H1 (cell line): ENCODE data around the gene MAGEB4. TPM values are rescaled to one million over a fixed set of nuclear protein-coding genes. Genes with fewer than 3 reads are reported as not detected.

Experiments used
- CTCF ChIA-PET: fragments of 300-600 bp; sonication (Branson Sonifier 250); formaldehyde crosslinking; loops from one replicate; lab custom pipeline; 2021; ENCODE audit not compliant: partially characterized antibody; lab: Charles Lee
- POLR2A ChIA-PET: fragments of 300-600 bp; sonication (Branson Sonifier 250); formaldehyde crosslinking; loops from one replicate; lab custom pipeline; 2021; ENCODE audit warnings: inconsistent platforms; ENCODE audit not compliant: partially characterized antibody; lab: Charles Lee
- DNase-seq, 2 experiments: peaks; one replicate each; pipeline versions ENCODE4 v3.0.0 to v3.0.0-alpha.2; 2010 to 2022; ENCODE audit warnings: low spot score in 2 of 2, low read depth in 1 of 2, mixed read lengths in 1 of 2
- FAIRE-seq: peaks from 2 replicates; lab custom pipeline; 2011; peaks lifted over from hg19 to GRCh38; lab: Jason Lieb, UNC
- H2AFZ ChIP-seq: 2 replicates; pipeline ENCODE4 v1.8.1; 2012; ENCODE audit warnings: low read length, inconsistent platforms
- H2AK5ac ChIP-seq: 2 replicates; pipeline ENCODE4 v1.6.1; 2013; ENCODE audit warnings: low read depth, low read length
- H2BK120ac ChIP-seq: replicated peaks from 2 replicates; pipeline ENCODE3; 2013; ENCODE audit warnings: low read depth, low read length, inconsistent platforms
- H2BK12ac ChIP-seq: 2 replicates; pipeline ENCODE4 v1.6.1; 2013; ENCODE audit warnings: low read depth, low read length
- H2BK15ac ChIP-seq: 2 replicates; pipeline ENCODE4 v1.6.1; 2013; ENCODE audit warnings: low read length
- H2BK20ac ChIP-seq: 2 replicates; pipeline ENCODE4 v1.6.1; 2013; ENCODE audit warnings: low read length
- H2BK5ac ChIP-seq: 2 replicates; pipeline ENCODE4 v1.6.1; 2013; ENCODE audit warnings: low read depth, low read length
- H3K14ac ChIP-seq: 2 replicates; pipeline ENCODE4 v1.6.1; 2013; ENCODE audit warnings: inconsistent platforms; ENCODE audit not compliant: insufficient read length
- H3K18ac ChIP-seq: 2 replicates; pipeline ENCODE4 v1.6.1; 2013; ENCODE audit warnings: low read length; ENCODE audit errors: extremely low read depth
- H3K23ac ChIP-seq: 2 replicates; pipeline ENCODE4 v1.6.1; 2013; ENCODE audit warnings: inconsistent platforms; ENCODE audit not compliant: insufficient read length
- H3K23me2 ChIP-seq: 2 replicates; pipeline ENCODE4 v1.6.1; 2013; ENCODE audit warnings: low read depth, low read length
- H3K27ac ChIP-seq: 2 replicates; pipeline ENCODE4 v1.6.1; 2011; ENCODE audit warnings: low read depth, low read length, inconsistent platforms
- H3K27me3 ChIP-seq, 4 experiments: replicated peaks in 1 of 4; 1 replicate in 1 of 4; 2 replicates in 3 of 4; pipeline versions ENCODE4 v1.6.1 to v1.8.1; 2011 to 2013; ENCODE audit warnings: low read length in 3 of 4, mild to moderate bottlenecking in 3 of 4, inconsistent platforms in 2 of 4, mixed read lengths in 2 of 4, moderate library complexity in 1 of 4; ENCODE audit not compliant: control insufficient read depth in 3 of 4, insufficient read depth in 3 of 4; ENCODE audit errors: extremely low read depth in 1 of 4
- H3K36me3 ChIP-seq, 4 experiments: 2 replicates each; pipeline versions ENCODE4 v1.6.1 to v1.8.1; 2011 to 2013; ENCODE audit warnings: mild to moderate bottlenecking in 4 of 4, low read length in 3 of 4, moderate library complexity in 2 of 4, control low read depth in 1 of 4, inconsistent platforms in 1 of 4; ENCODE audit not compliant: insufficient read depth in 4 of 4, control insufficient read depth in 2 of 4
- H3K4ac ChIP-seq: replicated peaks from 2 replicates; pipeline ENCODE3; 2013; ENCODE audit warnings: low read length, low read depth, mixed read lengths, inconsistent platforms; ENCODE audit not compliant: insufficient read length
- H3K4me1 ChIP-seq, 4 experiments: replicated peaks in 1 of 4; 1 replicate in 1 of 4; 2 replicates in 3 of 4; pipeline versions ENCODE4 v1.6.1 to v1.8.1; 2011 to 2013; ENCODE audit warnings: low read length in 3 of 4, inconsistent platforms in 2 of 4, mixed read lengths in 1 of 4; ENCODE audit not compliant: insufficient read depth in 4 of 4, control insufficient read depth in 3 of 4
- H3K4me2 ChIP-seq, 2 experiments: 2 replicates each; pipeline versions ENCODE4 v1.6.1 to v1.8.1; 2011 to 2013; ENCODE audit warnings: low read depth in 2 of 2, low read length in 2 of 2, control low read depth in 1 of 2, inconsistent platforms in 1 of 2, mild to moderate bottlenecking in 1 of 2; ENCODE audit not compliant: insufficient read depth in 1 of 2
- H3K4me3 ChIP-seq, 4 experiments: fragments of 200-600, 300-600 bp in 1 of 4; sonication (generic), shearing (Covaris generic), sonication (Bioruptor Twin) in 1 of 4; 2 replicates each; pipeline versions ENCODE4 v1.5.1 to v1.8.1; 2011 to 2016; ENCODE audit warnings: low read length in 4 of 4, low read depth in 3 of 4, control low read depth in 2 of 4, inconsistent platforms in 2 of 4, mild to moderate bottlenecking in 2 of 4, mixed read lengths in 1 of 4, moderate library complexity in 1 of 4; ENCODE audit not compliant: insufficient read depth in 2 of 4; ENCODE audit errors: extremely low read depth in 1 of 4
- H3K56ac ChIP-seq: replicated peaks from 2 replicates; pipeline ENCODE3; 2013; ENCODE audit warnings: low read depth, mild to moderate bottlenecking, mixed read lengths, low read length, inconsistent platforms; ENCODE audit not compliant: insufficient read length
- H3K79me1 ChIP-seq: 2 replicates; pipeline ENCODE4 v1.6.1; 2013; ENCODE audit warnings: low read depth, low read length, control low read depth
- H3K79me2 ChIP-seq, 2 experiments: 2 replicates each; pipeline versions ENCODE4 v1.6.1 to v1.8.1; 2012 to 2013; ENCODE audit warnings: low read length in 2 of 2, mild to moderate bottlenecking in 2 of 2, inconsistent platforms in 1 of 2; ENCODE audit not compliant: insufficient read depth in 2 of 2, control insufficient read depth in 1 of 2
- H3K9ac ChIP-seq, 4 experiments: replicated peaks in 1 of 4; 1 replicate in 1 of 4; 2 replicates in 3 of 4; pipeline versions ENCODE4 v1.6.1 to v1.8.1; 2011 to 2013; ENCODE audit warnings: low read depth in 3 of 4, low read length in 3 of 4, control low read depth in 2 of 4, mild to moderate bottlenecking in 2 of 4, moderate library complexity in 2 of 4, inconsistent platforms in 1 of 4; ENCODE audit errors: extremely low read depth in 1 of 4
- H3K9me3 ChIP-seq, 2 experiments: 2 replicates each; pipeline versions ENCODE4 v1.6.1 to v1.8.1; 2012 to 2013; ENCODE audit warnings: mild to moderate bottlenecking in 2 of 2, moderate library complexity in 2 of 2, control low read depth in 1 of 2, inconsistent platforms in 1 of 2, low read depth in 1 of 2, low read length in 1 of 2, mixed read lengths in 1 of 2; ENCODE audit not compliant: insufficient read depth in 2 of 2
- H4K20me1 ChIP-seq, 2 experiments: replicated peaks in 1 of 2; 2 replicates each; pipeline versions ENCODE3 to v1.8.1; 2011 to 2013; ENCODE audit warnings: inconsistent platforms in 2 of 2, low read length in 2 of 2, mild to moderate bottlenecking in 1 of 2; ENCODE audit not compliant: insufficient read depth in 2 of 2, control insufficient read depth in 1 of 2
- H4K5ac ChIP-seq: 2 replicates; pipeline ENCODE4 v1.6.1; 2013; ENCODE audit warnings: low read length, low read depth, mixed read lengths, inconsistent platforms; ENCODE audit not compliant: insufficient read length
- H4K8ac ChIP-seq: 2 replicates; pipeline ENCODE4 v1.8.0; 2013; ENCODE audit warnings: mild to moderate bottlenecking, moderate library complexity, low read length, inconsistent platforms; ENCODE audit not compliant: insufficient read depth; ENCODE audit errors: extremely low read depth
- H4K91ac ChIP-seq: replicated peaks from 2 replicates; pipeline ENCODE3; 2013; ENCODE audit warnings: low read length, mixed read lengths, inconsistent platforms; ENCODE audit not compliant: insufficient read length
- WGBS, 2 experiments: shearing (Covaris generic) in 1 of 2; methylation state at CpG; one replicate each; pipeline versions ENCODE4 v1.1.6 to v1.1.7; 2013 to 2015; ENCODE audit warnings: low lambda C conversion rate in 2 of 2, mixed read lengths in 2 of 2, inconsistent platforms in 1 of 2, low coverage in 1 of 2, missing lambda C conversion rate in 1 of 2; ENCODE audit not compliant: insufficient replicate concordance in 2 of 2, insufficient coverage in 1 of 2, insufficient read length in 1 of 2; ENCODE audit errors: extremely low coverage in 1 of 2, missing lambda C conversion rate in 1 of 2; 5-methylcytosine and 5-hydroxymethylcytosine counted together
- polyA plus RNA-seq, 7 experiments: library from polyadenylated mRNA; depleted of rRNA in 3 of 7; stranded (reverse) in 5 of 7; unstranded in 2 of 7; fragments of >200 nt in 5 of 7; fragments of 200-250 nt in 2 of 7; gene quantifications; 1 replicate in 5 of 7; 2 replicates in 1 of 7; 4 replicates in 1 of 7; pipeline versions ENCODE4 v1.2.1 to v1.2.3, GENCODE V29; 2011 to 2013; ENCODE audit warnings: missing spikeins in 2 of 7, mixed read lengths in 2 of 7
- total RNA-seq: library from RNA; stranded (reverse); fragmentation: NEBNext Ultra II Directional; extraction: Animal tissue kit (Norgen Biotek cat#: 25700); gene quantifications from 2 replicates; pipeline ENCODE4 v1.2.1, GENCODE V29; 2021

Gene MAGEB4
- total and polyA plus RNA-seq, 2 of the 8 experiments (the other 6 are each of a cell fraction or from before 2014, with no cell fraction given), result not detected

GRCh38 chrX:30196322-30196721 lies 45.5 kb upstream of the MAGEB4 start:
- Histone ChIP-seq H3K27me3 (no peaks in the 10 kb centered on the region), H2BK12ac (no peak overlapping the region), H3K14ac (no peak overlapping the region), H4K91ac (no peak overlapping the region), H2BK20ac (no peak overlapping the region), H3K79me1 (no peaks in the 10 kb centered on the region), H3K56ac (no peak overlapping the region), H3K4me3 (no peak overlapping the region), H2AK5ac (no peak overlapping the region), H3K36me3 (no peaks in the 10 kb centered on the region), H4K5ac (no peak overlapping the region), H3K18ac (no peak overlapping the region), H3K23ac (no peak overlapping the region), H3K27ac (no peak overlapping the region), H4K8ac (no peak overlapping the region), H4K20me1 (no peaks in the 10 kb centered on the region), H3K23me2 (no peaks in the 10 kb centered on the region), H2BK5ac (no peak overlapping the region), H3K9ac (no peak overlapping the region), H2BK15ac (no peak overlapping the region), H2AFZ (no peak overlapping the region), H2BK120ac (no peak overlapping the region), H3K9me3 (no peaks in the 10 kb centered on the region), H3K79me2 (no peaks in the 10 kb centered on the region), H3K4me1 (peaks cover 0 to 2% (median 0%) of the 10 kb centered on the region in 4 experiments; a peak in 1 of 7 replicates), H3K4ac (no peak overlapping the region), H3K4me2 (no peak overlapping the region)
- WGBS, 2 experiments, result 38% methylated on average over 1 of the region's 1 CpG; no CpG with 5 or more reads in 1 of the 2 experiments
- DNase-seq (no peak), FAIRE-seq (no peak)
- ChIA-PET CTCF (interaction anchor here (0.6 to 1.6 kb wide), 11 partner anchors 11 to 1320 kb away, joined by 3 to 7 read pairs (median 3); no protein-coding TSS in a partner anchor), POLR2A (no interaction called here)
